MM.1S (cell line): ENCODE results near the gene CCDC200.
"Not testable (repeated sequence)": the region's sequence is repeated elsewhere in the genome, so short reads cannot be mapped to it uniquely, and the experiment has no call there.

Experiments
- CTCF ChIP-seq: fragments of 300-600 bp; sonication (generic); IDR thresholded peaks from 2 replicates; pipeline ENCODE4 v1.5.1; 2016; ENCODE audit warnings: antibody characterized with exemption, low read length, mixed read lengths
- EZH2 ChIP-seq: fragments of 300-600 bp; sonication (generic); optimal IDR thresholded peaks from 2 replicates; pipeline ENCODE3; 2017; ENCODE audit warnings: low read depth, mild to moderate bottlenecking, antibody characterized with exemption, low read length, mixed read lengths
- EZH2phosphoT487 ChIP-seq: fragments of 300-600 bp; sonication (generic); IDR thresholded peaks from 2 replicates; pipeline ENCODE4 v1.6.1; 2018; ENCODE audit warnings: antibody characterized with exemption, low read length

- TF ChIP-seq CTCF, EZH2phosphoT487, EZH2: not testable (repeated sequence)
Measured at GRCh38 chr17:43232021-43232699, 3.7 kb upstream of the CCDC200 start.
